Gastroesophageal sphincter (tissue), 4 donors: Measurements from ENCODE around the gene NPVF. TPM values are rescaled to one million over a fixed set of nuclear protein-coding genes. Genes with fewer than 3 reads are reported as not detected.

Experiments
- ATAC-seq: fragments of 150-250 bp; one replicate; pipeline ENCODE4 v1.9.1; 2016; ENCODE audit warnings: mild to moderate bottlenecking, moderate library complexity
- H3K27ac ChIP-seq, 4 donors: fragments of 200-600 bp; sonication (generic) in 3 of 4; 1 replicate in 3 of 4; 2 replicates in 1 of 4; pipeline ENCODE4 v1.5.1; 2016 to 2019
- H3K27me3 ChIP-seq: fragments of 200-600 bp; sonication (generic); one replicate; pipeline ENCODE4 v1.5.1; 2019
- H3K36me3 ChIP-seq, 2 donors: fragments of 200-600 bp; sonication (generic); one replicate each; pipeline ENCODE4 v1.5.1; 2019; ENCODE audit warnings: control low read depth in 1 of 2
- H3K4me1 ChIP-seq, 3 donors: fragments of 200-600 bp; sonication (generic); 1 replicate in 2 of 3; 2 replicates in 1 of 3; pipeline ENCODE4 v1.5.1; 2016 to 2019; ENCODE audit warnings: control low read depth in 2 of 3
- H3K4me3 ChIP-seq, 2 donors: fragments of 200-600 bp; sonication (generic); one replicate each; pipeline ENCODE4 v1.5.1; 2019; ENCODE audit warnings: mild to moderate bottlenecking in 1 of 2, moderate library complexity in 1 of 2
- H3K9me3 ChIP-seq, 3 donors: fragments of 200-600 bp; sonication (generic); one replicate each; pipeline ENCODE4 v1.5.1; 2017 to 2019; ENCODE audit warnings: control low read depth in 2 of 3
- EP300 ChIP-seq: sonication (generic); formaldehyde crosslinking; IDR thresholded peaks from one replicate; pipeline ENCODE4 v1.6.1; 2017; ENCODE audit warnings: antibody characterized with exemption, mild to moderate bottlenecking
- POLR2A ChIP-seq, 2 donors: fragments of 450-650 bp; IDR thresholded peaks; one replicate each; pipeline ENCODE4 v1.6.1; 2017; ENCODE audit warnings: antibody characterized with exemption in 2 of 2, mild to moderate bottlenecking in 2 of 2, moderate library complexity in 1 of 2
- POLR2AphosphoS5 ChIP-seq: sonication (generic); formaldehyde crosslinking; IDR thresholded peaks from one replicate; pipeline ENCODE4 v1.6.1; 2017; ENCODE audit warnings: antibody characterized with exemption
- WGBS, 2 donors: methylation state at CpG; one replicate each; pipeline ENCODE4 v1.1.5; 2018; ENCODE audit warnings: low coverage in 1 of 2; 5-methylcytosine and 5-hydroxymethylcytosine counted together
- total RNA-seq, 4 donors: library from RNA; depleted of rRNA; stranded (reverse); fragments of >200 nt; gene quantifications; one replicate each; pipeline ENCODE4 v1.1.0, GENCODE V29; 2016
- TF ChIP-seq, protein P1 (sequence below), 4 experiments: fragments of 200-600 bp in 2 of 4; fragments of 450-650 bp in 2 of 4; sonication (generic) in 1 of 4; IDR thresholded peaks; one replicate each; pipeline ENCODE4 v1.5.1; 2017 to 2019; ENCODE audit warnings: antibody characterized with exemption in 4 of 4, mild to moderate bottlenecking in 2 of 4, moderate library complexity in 2 of 4

NPVF gene
- total RNA-seq, 4 donors from 2014 or later, result not detected

DNA sequence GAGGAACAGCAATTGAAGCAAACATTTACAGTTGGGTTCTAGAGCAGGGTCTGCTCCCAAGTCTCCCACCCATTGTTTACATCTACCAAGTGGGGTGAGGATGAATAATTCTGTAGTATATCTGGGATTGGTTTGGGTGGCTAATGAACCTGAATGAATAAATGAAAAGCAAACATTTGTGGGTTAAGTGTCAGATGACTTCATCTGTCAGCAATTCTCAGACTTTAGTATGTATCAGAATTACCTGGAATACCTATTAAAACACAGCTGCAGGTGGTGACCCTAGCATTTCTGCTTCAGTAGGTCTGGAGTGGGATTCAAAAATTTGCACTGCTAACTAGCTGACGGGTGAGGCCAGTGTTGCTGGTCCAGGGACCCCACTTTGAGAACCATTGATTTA lies 18.0 kb upstream of the NPVF start:
- Histone ChIP-seq H3K9me3 (no peaks in the 10 kb centered on the region), H3K27me3 (no peaks in the 10 kb centered on the region), H3K4me1 (peaks cover 0 to 10% (median 0%) of the 10 kb centered on the region in 3 donors), H3K27ac (no peak overlapping the region), H3K4me3 (no peak overlapping the region), H3K36me3 (no peaks in the 10 kb centered on the region)
- 90% methylated on average over 1 of the region's 1 CpG; no CpG with 5 or more reads in 1 of the 2 donors for WGBS, 2 donors
- no peak for TF ChIP-seq POLR2A (IDR thresholded peaks at IDR 0.05)
- no peak for TF ChIP-seq EP300
- no peak for TF ChIP-seq POLR2AphosphoS5
- TF ChIP-seq, protein P1, sequence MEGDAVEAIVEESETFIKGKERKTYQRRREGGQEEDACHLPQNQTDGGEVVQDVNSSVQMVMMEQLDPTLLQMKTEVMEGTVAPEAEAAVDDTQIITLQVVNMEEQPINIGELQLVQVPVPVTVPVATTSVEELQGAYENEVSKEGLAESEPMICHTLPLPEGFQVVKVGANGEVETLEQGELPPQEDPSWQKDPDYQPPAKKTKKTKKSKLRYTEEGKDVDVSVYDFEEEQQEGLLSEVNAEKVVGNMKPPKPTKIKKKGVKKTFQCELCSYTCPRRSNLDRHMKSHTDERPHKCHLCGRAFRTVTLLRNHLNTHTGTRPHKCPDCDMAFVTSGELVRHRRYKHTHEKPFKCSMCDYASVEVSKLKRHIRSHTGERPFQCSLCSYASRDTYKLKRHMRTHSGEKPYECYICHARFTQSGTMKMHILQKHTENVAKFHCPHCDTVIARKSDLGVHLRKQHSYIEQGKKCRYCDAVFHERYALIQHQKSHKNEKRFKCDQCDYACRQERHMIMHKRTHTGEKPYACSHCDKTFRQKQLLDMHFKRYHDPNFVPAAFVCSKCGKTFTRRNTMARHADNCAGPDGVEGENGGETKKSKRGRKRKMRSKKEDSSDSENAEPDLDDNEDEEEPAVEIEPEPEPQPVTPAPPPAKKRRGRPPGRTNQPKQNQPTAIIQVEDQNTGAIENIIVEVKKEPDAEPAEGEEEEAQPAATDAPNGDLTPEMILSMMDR (IDR thresholded peaks at IDR 0.05), result no peak
- no peak for ATAC-seq

DNA sequence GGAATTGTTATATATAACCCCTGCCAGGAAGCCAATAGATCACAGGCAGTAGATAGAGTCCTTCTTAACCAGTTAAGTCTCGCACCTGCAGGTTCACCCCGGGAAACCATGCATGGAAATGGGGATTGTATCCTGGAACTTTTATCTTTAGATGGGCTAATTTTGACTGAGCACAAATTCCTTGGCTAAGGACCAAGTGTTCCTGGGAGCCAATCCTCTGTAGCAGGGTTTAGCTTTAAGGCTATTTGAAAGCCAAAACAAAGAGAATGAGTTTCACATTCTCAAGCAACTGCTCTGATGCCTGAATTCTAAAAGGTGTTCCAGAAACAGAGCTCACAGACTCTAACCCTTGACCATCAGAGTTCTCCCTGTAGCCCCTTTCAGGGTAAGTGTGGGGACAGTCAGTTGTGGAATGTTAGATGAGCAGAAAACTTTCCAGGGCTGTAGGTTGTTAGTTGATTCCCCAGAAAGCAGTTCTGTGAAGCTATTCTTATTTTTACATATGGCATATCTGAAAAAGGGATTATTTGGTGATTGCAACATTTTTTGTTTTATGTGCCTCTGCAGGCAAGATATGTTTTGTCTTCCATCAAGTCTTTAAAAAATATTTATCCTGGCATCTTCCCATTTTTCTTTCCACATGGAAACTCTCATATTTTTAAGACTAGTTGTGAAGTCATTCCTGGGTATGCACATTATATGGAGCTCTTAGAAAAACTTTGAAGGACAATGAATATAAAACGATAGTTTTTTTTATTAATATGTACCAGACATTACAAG lies 16.2 kb upstream of the NPVF start:
- no peaks in the 10 kb centered on the region for H3K9me3 ChIP-seq
- H3K4me3 ChIP-seq, result no peak overlapping the region
- ATAC-seq, result no peak
- TF ChIP-seq POLR2A (IDR thresholded peaks at IDR 0.05) (no peak), EP300 (no peak), POLR2AphosphoS5 (no peak)
- TF ChIP-seq, protein P1 (IDR thresholded peaks at IDR 0.05), result no peak
- H3K27me3 ChIP-seq, result no peaks in the 10 kb centered on the region
- 47 to 49% methylated on average over 3 of the region's 3 CpGs for WGBS, 2 donors
- no peaks in the 10 kb centered on the region for H3K36me3 ChIP-seq
- peaks cover 0 to 10% (median 0%) of the 10 kb centered on the region in 3 donors for H3K4me1 ChIP-seq
- H3K27ac ChIP-seq, result no peak overlapping the region

DNA sequence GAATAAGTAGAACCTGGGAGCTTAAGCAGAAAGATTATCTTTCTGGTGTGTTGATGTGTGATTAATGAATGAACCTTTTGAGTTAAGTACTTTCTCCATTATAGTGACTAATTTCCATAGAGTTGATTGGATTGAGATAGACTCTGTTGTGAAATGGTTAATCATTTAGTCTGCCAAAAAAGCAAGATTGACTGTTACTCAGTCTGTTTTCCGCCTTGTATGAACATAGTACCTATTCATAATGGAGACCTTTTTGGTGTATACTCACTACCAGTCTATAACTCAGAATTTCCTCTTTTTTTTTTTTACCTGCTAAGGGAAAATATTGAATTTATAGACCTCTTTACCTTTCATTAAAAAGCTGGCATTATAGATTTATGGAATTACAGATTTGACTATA lies 14.4 kb upstream of the NPVF start:
- Histone ChIP-seq H3K4me1 (peaks cover 0 to 10% (median 0%) of the 10 kb centered on the region in 3 donors), H3K27ac (no peak overlapping the region), H3K27me3 (no peaks in the 10 kb centered on the region), H3K9me3 (no peaks in the 10 kb centered on the region), H3K36me3 (no peaks in the 10 kb centered on the region), H3K4me3 (no peak overlapping the region)
- no peak for TF ChIP-seq EP300
- TF ChIP-seq, protein P1 (IDR thresholded peaks at IDR 0.05), result no peak
- TF ChIP-seq POLR2A (IDR thresholded peaks at IDR 0.05), result no peak
- TF ChIP-seq POLR2AphosphoS5, result no peak
- WGBS, 2 donors, result 92 to 95% methylated on average over 1 of the region's 1 CpG
- ATAC-seq, result no peak

DNA sequence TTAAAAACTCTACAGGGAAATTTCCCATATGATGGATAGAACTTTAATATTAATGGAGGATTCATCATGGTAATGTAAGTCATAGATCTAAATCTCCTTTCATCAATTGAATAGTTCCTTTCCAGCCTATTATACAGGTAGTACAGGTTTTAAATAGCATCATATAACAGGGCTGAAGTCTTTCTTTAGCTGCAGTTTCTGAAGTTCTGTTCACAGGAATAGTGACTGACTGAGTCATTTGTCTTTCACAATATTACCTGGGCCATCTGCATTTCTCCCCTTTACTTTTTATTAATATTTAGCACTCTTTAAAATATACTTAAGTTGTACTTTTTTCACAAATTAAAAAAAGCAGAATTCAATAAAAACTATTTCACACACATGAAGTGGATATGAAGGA lies 12.6 kb upstream of the NPVF start:
- no peaks in the 10 kb centered on the region for H3K36me3 ChIP-seq
- H3K4me3 ChIP-seq, result no peak overlapping the region
- TF ChIP-seq, protein P1 (IDR thresholded peaks at IDR 0.05), result no peak
- TF ChIP-seq EP300 (no peak), POLR2AphosphoS5 (no peak), POLR2A (IDR thresholded peaks at IDR 0.05) (no peak)
- H3K4me1 ChIP-seq, result peaks cover 0 to 10% (median 0%) of the 10 kb centered on the region in 3 donors
- H3K27ac ChIP-seq, result no peak overlapping the region
- no peak for ATAC-seq
- no peaks in the 10 kb centered on the region for H3K9me3 ChIP-seq
- no peaks in the 10 kb centered on the region for H3K27me3 ChIP-seq

DNA sequence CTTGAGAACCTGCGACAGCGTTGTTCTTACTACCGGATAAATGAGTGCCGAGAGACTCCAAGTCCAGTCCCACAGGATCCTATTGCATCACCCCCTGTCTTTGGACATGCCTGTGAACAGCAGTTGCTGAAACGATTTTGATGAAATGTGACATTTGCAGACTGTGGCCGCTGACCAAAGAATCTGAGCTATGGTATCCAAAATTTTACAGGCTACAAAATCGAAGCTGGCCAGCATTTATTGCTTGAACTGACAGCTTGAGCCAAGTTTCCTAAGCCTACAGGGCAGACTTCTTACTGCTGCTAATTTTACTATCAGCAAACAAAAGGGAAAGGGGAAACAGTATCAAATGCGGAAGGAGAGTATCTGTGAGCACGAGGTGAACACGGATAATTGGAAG lies 12.1 kb upstream of the NPVF start:
- no peaks in the 10 kb centered on the region for H3K27me3 ChIP-seq
- H3K36me3 ChIP-seq, result no peaks in the 10 kb centered on the region
- H3K4me1 ChIP-seq, result peaks cover 0 to 10% (median 0%) of the 10 kb centered on the region in 3 donors
- WGBS, 2 donors, result 40 to 54% methylated on average over 8 to 9 of the region's 10 CpGs
- H3K9me3 ChIP-seq, result no peaks in the 10 kb centered on the region
- peak; percentile 84 for ATAC-seq
- H3K4me3 ChIP-seq, result no peak overlapping the region
- TF ChIP-seq, protein P1 (IDR thresholded peaks at IDR 0.05), result no peak
- TF ChIP-seq POLR2A (IDR thresholded peaks at IDR 0.05) (no peak), EP300 (no peak), POLR2AphosphoS5 (no peak)
- no peak overlapping the region for H3K27ac ChIP-seq
